ENCODE results near the gene CRYBG1. TPM values are rescaled to one million over a fixed set of nuclear protein-coding genes. Genes with fewer than 3 reads are reported as not detected.

The CRYBG1 gene
- total and polyA plus RNA-seq, 2 of the 13 experiments (the other 11 are each of a cell fraction or from before 2014, with no cell fraction given) = 10.1 to 21.9 TPM

DNA sequence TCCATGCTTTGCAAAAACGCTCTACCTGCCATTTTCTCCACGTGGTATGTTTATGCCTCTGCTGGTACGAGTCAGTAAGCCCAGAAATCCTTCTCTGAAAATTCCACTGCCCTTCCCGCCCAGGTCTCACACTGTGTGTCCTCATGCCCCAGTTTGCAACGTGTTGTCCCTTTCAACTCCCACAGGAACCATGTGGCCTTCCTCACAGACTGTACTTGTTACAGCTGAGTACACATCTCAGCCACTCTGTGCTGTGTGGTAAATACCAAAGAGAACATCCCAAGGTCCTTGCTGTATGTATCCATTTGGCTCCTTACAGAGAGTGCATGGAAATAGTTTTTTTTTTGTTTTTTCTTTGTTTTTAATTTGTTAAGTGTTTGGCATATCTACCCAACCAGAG is 211.9 kb downstream of the CRYBG1 start:
- Histone ChIP-seq H3K4me2 (ENCODE audit: low read depth, low read length) (no peak overlapping the region), H3K27ac (ENCODE audit: extremely low read length, insufficient read depth, low read length) (no peak overlapping the region), H3K4me1 (ENCODE audit: insufficient read depth, low read length) (peaks cover 13% of the 10 kb centered on the region), H2AFZ (ENCODE audit: low read length) (no peak overlapping the region), H3K4me3 (replicated peaks in 1 of 3; ENCODE audit: insufficient read depth in 1 of 3, low read depth in 2 of 3, low read length in 3 of 3) (no peak overlapping the region), H3K9me3 (ENCODE audit: low read length) (no peaks in the 10 kb centered on the region), H3K9ac (ENCODE audit: insufficient read depth, low read depth, low read length) (no peak overlapping the region), H3K36me3 (replicated peaks in 1 of 2; ENCODE audit: control insufficient read depth in 1 of 2, insufficient read depth in 2 of 2, low read length in 2 of 2) (peaks cover 2 to 23% of the 10 kb centered on the region in 2 experiments; a peak in 4 of 5 replicates), H4K20me1 (ENCODE audit: insufficient read depth, low read length) (no peaks in the 10 kb centered on the region), H3K27me3 (ENCODE audit: control insufficient read depth in 1 of 2, insufficient read depth in 2 of 2, low read length in 2 of 2) (no peaks in the 10 kb centered on the region), H3K79me2 (ENCODE audit: insufficient read depth, low read length) (no peaks in the 10 kb centered on the region)
- DNase-seq (ENCODE audit: low spot score) (no peak), FAIRE-seq (no peak), ATAC-seq (no peak; the same call in 2 of the 3 replicates)
- intact Hi-C loops (cut with micrococcal nuclease; ENCODE audit: unreplicated experiment) = no loop called here
- no TSS peak for BruUV-seq (replicated peaks)
- in situ Hi-C loops (cut with HindIII; ENCODE audit: extremely low pct_ligation_motif_present, low pct_unique_long_range_greater_than_20kb) = no loop called here
- CTCF ChIA-PET (ENCODE audit: low intra/inter-chr PET ratio, low total read pairs) = no interaction called here
- POLR2A ChIA-PET = no interaction called here
- WGBS (ENCODE audit: low lambda C conversion rate) = 87% methylated on average over 5 of the region's 5 CpGs
- TF ChIP-seq NFAT5 (CRISPR knock-in tag; IDR thresholded peaks at IDR 0.05) (no peak), CSRNP1 (CRISPR knock-in tag; IDR thresholded peaks at IDR 0.05) (no peak), IKZF4 (CRISPR knock-in tag; IDR thresholded peaks at IDR 0.05; ENCODE audit: borderline replicate concordance, low read depth, not compliant biosample characterization) (no peak), ZBTB7B (CRISPR knock-in tag; IDR thresholded peaks at IDR 0.05) (no peak), ZNF30 (CRISPR knock-in tag; IDR thresholded peaks at IDR 0.05) (no peak), KDM5B (CRISPR knock-in tag; IDR thresholded peaks at IDR 0.05; ENCODE audit: borderline replicate concordance) (no peak), AGO1 (IDR thresholded peaks at IDR 0.05; ENCODE audit: low read depth, low read length, poor library complexity, severe bottlenecking) (no peak), TARDBP (CRISPR knock-in tag; IDR thresholded peaks at IDR 0.05) (no peak), SRSF1 (optimal IDR thresholded peaks at IDR 0.05; ENCODE audit: low read depth, low read length) (no peak), CCDC6 (CRISPR knock-in tag; IDR thresholded peaks at IDR 0.05) (no peak)
- TF ChIP-seq, protein P1, sequence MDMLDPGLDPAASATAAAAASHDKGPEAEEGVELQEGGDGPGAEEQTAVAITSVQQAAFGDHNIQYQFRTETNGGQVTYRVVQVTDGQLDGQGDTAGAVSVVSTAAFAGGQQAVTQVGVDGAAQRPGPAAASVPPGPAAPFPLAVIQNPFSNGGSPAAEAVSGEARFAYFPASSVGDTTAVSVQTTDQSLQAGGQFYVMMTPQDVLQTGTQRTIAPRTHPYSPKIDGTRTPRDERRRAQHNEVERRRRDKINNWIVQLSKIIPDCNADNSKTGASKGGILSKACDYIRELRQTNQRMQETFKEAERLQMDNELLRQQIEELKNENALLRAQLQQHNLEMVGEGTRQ (IDR thresholded peaks at IDR 0.05; ENCODE audit: low read depth, low read length) = no peak
- TF ChIP-seq, protein P1 (CRISPR knock-in tag; IDR thresholded peaks at IDR 0.05; ENCODE audit: borderline replicate concordance) = no peak
- TF ChIP-seq, protein P2, sequence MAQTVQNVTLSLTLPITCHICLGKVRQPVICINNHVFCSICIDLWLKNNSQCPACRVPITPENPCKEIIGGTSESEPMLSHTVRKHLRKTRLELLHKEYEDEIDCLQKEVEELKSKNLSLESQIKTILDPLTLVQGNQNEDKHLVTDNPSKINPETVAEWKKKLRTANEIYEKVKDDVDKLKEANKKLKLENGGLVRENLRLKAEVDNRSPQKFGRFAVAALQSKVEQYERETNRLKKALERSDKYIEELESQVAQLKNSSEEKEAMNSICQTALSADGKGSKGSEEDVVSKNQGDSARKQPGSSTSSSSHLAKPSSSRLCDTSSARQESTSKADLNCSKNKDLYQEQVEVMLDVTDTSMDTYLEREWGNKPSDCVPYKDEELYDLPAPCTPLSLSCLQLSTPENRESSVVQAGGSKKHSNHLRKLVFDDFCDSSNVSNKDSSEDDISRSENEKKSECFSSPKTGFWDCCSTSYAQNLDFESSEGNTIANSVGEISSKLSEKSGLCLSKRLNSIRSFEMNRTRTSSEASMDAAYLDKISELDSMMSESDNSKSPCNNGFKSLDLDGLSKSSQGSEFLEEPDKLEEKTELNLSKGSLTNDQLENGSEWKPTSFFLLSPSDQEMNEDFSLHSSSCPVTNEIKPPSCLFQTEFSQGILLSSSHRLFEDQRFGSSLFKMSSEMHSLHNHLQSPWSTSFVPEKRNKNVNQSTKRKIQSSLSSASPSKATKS (CRISPR knock-in tag; IDR thresholded peaks at IDR 0.05) = no peak
